HG03039 (cell line): ENCODE results near the gene PAM.
"Not testable (repeated sequence)": the region's sequence is repeated elsewhere in the genome, so short reads cannot be mapped to it uniquely, and the experiment has no call there.

Experiments
- ATAC-seq: cut with Tn5 transposase; IDR thresholded peaks from one replicate; pipeline ENCODE4 v1.9.1; 2021; ENCODE audit warnings: mild to moderate bottlenecking, moderate library complexity; ENCODE audit not compliant: unreplicated experiment

PAM gene

DNA sequence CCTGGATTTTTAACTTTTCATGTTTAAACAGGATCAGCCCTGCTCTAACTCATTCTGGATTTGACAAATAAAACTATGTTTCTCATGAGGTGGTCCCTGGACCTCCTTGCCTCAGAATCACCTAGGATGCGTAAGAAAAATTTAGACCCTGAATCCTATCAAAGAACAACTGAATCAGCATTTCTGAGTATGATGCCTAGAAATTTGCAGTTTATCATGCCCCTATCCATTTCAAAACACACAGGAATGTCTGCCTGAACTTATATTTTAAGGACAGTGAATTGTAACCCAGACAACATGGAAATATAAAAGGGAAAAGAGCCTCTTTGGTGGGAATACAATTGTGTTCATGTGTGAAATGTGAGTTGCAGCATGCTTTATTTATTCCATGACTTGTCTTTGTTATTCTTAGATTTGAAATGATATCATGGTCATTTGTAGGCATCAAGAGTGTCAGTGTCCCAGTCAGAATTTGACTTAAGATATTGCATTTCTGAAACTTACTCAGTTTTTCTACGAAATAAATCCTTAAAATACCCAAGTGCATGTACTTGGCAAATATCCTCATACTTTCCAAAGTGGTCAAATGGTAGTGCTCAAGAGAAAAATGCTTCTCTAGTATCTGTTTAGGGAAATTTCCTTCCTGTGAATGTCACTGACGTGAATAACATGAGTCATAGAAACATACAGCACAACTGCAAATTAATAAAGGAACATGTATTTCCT, 220.5 kb downstream of the PAM start:
- ATAC-seq = no peak

DNA sequence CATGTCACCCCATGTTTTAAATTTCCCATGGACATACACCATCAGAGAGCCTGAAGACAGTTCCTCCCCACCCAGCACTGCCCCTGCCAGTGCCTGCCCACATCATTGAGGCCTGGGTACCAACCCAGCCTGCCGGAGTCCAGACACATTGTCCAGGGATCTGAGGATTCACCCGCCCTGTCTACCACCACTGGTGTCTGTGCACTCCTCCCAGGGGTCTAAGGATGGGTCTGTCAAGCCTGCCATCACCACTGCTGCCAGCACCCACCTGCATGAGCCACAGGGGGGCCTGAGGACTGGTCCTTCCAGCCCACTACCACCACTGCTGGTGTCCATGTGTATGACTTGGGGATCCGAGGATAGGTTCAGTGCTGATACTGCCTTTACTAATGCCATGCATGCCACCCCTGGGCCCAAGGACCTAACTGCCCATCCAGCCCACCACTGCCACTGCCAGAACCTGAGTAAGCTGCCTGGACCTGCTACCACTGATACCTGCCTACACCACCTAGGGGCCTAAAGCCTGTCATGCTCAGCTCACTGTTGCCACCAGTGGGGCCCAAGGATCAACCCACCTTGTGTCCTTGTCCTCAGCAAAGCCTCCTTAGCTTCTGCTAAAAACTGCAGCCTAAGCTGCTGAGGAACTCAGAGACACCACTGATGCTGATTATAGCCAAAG, 227.0 kb downstream of the PAM start:
- ATAC-seq = no peak

DNA sequence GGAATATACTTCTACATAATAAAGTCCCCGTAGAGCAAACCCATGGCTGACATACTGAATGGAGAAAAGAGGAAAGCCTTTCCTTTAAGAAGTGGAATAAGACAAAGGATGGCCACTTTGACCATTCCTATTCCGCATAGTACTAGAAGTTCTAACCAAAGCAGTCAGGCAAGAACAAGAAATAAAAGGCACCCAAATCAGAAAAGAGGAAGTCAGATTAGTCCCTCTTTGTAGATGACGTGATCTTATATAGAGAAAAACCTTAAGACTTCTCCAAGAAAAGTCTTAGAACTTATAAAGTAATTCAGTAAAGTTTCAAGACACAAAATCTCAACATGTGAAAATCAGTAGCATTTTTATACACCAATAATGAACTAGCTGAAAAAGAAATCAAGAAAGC, 231.0 kb downstream of the PAM start:
- no peak for ATAC-seq

DNA sequence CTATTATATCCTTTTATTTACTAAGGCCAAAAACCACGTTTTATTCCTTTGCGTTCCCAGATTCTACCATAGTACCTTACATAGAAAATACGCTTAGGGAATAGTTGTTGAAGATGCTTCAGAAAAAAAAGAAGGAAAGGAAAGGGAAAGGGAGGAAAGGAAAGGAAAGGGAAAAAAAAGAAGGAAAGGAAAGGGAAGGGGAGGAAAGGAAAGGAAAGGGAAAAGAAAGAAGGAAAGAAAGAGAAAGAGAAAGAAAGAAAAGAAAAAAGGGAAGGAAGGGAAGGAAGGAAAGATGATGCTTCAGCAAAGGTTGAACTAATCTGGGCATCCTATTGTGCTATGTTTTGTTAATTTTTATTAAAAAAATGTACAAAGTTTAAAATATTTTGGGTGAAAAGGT, 233.4 kb downstream of the PAM start:
- ATAC-seq = no peak

DNA sequence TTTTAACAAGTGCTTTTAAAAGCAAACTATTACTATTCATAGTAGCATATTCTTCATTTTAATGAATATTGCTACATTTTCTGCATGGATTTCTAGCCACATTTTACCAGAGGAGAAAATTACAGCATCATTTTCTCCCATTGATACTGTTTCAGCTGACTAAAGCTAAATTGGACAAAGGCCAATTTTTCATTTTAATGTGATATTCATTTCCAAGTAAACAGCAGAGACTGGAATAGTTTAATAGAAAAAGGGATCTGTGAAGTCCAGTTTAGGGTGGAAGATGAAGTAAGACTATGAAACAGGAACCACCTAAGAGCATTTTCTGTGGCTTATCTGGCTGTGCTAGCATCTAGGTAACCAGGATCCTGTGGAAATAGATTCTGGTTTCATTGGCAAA, 236.7 kb downstream of the PAM start:
- no peak for ATAC-seq

DNA sequence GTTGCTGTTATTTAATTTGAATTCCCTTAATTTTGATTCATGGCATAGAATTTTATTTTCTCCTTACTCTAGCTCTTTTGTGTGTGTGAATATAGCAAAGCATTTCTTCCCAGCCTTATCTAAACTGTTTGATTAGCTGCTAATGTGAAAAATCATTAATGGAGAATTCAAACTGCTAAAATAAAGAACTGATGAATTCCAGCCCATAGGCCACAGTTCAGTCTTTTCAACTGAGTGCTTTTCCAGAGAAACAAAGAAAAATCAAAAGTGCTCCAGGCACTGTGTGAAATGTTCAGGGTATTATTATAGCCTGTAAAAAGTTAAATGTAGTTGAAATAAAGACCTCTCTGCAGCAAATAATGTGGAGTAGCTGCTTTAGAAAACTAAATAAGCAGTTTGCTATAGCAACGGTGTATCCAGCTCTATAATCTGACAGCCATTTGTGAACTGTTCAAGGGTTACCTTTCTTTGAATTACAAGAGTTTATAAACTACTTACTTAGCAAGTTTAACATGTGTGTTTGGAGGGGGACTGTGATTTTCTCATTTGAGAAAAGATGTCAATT, 241.0 kb downstream of the PAM start:
- no peak for ATAC-seq

DNA sequence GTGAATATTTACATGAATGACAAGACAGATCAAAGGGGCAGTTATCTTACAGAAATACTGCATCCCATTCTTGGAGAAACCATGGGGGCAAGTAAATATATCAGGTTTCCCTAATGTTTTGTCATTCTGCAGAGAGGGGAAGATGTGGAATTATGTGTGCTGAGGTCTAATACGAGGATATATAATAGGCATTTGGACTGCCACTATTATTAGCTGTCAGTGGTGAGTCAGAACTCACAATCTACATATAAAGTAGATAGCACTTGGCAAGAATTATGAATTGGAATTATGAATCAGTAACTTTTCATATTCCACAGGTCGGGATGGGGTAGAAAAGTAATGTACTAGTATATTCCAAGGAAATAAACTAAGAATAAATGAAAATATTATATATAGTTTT, 243.1 kb downstream of the PAM start:
- ATAC-seq = no peak

DNA sequence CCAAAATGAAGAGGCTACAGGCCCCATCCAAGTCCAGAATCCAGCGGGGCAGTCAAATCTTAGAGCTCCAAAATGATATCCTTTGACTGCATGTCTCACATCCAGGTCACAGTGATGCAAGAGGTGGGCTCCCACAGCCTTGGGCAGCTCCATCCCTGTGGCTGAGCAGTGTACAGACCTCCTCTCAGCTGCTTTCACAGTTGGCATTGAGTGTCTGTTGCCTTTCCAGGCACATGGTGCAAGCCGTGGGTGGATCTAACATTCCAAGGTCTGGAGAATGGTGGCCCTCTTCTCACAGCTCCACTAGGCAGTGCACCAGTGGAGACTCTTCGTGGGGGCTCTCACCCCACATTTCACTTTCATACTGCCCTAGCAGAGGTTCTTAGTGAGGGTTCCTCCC, 244.1 kb downstream of the PAM start:
- no peak for ATAC-seq

DNA sequence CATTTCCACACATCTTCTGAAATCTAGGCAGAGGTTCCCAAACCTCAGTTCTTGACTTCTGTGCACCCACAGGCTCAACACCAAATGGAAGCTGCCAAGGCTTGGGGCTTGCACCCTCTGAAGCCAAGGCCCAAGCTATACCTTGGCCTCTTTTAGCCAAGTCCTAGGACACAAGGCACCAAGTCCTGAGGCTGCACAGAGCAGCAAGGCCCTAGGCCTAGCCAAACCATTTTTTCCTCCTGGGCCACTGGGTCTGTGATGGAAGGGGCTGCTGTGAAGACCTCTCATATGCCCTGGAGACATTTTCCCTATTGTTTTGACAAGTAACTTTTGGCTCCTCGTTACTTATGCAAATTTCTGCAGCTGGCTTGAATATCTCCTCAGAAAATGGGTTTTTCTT, 244.5 kb downstream of the PAM start:
- ATAC-seq = not testable (repeated sequence)

DNA sequence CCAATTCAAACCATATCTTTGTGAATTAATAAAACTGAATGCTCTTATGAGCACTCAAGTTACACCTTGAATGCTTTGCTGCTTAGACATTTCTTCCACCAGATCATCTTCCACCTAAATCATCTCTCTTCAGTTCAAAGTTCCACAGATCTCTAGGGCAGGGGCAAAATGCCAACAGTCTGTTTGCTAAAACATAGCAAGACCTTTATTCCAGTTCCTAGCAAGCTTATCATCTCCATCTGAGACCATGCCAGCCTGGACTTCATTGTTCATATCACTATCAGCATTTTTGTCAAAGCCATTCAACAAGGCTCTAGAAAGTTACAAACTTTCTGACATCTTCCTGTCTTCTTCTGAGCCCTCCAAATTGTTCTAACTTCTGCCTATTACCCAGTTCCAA, 245.0 kb downstream of the PAM start:
- ATAC-seq = no peak

DNA sequence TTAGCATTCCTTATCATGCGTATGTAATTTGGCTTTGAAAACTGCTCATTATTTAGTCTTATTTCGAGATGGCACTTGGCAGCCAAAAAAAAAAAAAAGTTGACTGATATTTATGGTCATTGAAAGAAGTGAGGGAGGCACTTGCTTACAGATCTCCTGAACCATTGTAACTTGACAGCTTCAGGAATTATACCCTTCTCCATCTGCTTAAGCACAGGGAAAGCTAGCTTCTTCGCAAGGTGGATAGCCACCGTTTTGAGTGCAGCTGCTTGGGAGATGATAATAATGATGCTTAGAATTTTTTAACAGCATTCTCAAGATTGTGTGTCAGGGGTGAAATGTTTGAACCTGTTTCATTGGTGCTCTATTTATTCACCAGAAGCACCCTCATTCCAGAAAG, 248.8 kb downstream of the PAM start:
- no peak for ATAC-seq

DNA sequence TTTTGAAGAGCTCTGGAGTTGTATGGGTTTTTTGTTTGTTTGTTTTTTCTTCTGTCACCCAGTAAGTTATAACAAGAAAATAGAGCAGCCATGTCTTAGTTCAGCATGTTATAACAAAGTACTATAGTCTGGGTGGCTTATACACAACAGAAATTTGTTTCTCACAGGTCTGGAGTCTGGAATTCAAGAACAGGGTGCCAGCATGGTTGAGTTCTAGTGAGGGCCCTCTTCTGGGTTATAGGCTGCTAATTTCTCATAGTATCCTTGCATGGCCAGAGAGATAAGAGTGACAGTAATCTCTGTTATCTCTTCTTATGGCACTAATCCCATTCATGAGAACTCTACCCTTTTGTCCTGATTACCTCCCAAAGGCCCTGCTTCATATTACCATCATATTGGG, 250.2 kb downstream of the PAM start:
- ATAC-seq = no peak

DNA sequence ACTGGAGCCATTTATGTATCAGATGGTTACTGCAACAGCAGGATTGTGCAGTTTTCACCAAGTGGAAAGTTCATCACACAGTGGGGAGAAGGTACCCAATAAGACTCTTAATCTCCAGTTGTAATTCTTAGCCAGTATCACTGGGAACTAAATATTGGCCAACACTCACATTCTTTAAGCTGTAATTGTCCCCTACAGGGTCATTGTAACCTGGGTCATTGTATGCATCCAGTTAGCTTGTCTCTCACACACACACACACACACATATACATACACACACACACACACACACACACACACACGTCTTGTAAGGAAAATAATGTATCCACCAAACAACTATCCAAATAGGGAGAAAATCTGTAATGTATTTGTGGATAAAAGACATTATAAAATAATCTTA, 251.8 kb downstream of the PAM start:
- ATAC-seq = no peak

DNA sequence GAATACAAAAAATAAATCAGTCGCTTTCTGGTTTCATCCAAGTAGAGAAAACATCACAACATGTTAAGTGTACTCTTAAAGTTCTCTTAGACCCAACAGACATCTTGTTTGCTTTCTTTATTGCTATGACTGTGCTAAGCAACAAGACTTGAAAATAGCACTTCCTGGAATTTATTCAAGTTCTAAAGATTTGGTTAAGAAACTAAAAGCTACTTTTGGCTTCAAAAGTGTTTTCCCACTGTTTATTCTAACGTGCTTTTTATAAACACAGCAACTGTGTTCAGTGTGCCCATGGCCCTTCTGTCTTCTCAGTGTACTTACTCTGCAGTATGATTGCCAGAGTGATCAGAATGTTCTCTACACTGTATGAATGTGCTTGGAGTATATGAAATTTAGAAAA, 255.1 kb downstream of the PAM start:
- ATAC-seq = no peak

DNA sequence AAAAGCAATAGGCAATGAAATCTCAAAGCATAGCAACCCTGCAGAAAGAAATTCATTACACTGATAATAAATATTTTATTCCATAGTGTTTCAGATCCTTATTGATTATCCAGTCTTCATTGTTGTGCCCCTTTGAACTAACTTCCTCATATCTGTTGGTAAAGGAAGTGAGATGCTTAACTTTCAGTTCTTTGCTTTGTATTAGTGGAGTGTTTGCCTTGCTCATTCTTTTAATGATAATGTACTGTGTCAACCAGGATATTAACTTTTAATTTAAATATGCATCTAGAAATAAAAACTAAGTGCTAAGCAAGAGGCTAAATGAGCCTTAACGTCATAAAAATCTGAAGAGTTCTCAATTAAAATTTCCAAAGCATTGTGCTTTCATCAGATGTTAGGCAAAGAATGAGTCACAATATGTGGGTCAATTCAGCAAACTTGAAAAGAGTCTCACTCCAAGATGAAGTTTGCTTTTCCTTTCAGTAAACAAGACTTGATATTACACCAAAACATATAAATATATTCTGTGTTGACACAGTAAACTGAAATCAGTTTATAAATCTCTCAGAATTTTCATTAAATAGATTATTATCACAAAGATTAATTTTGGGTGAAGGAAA, 258.9 kb downstream of the PAM start:
- no peak for ATAC-seq

DNA sequence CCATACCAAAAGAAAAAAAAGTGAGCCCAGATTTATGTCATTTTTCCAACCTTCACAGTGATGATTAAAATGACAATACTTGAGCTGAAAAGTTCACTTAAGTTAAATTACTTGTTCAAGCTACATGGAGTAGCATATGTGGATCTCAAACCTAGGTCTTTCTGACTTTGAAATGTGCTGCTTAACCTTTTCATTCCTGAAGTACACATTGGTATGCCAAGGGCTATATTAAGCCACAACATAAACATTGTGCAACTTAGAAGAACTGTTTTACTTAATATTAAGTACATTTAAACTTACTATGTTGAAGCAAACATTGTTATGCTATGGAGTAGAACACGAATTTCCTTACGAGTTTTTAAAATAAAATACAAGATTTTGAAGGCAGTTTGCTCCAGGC, 259.9 kb downstream of the PAM start:
- no peak for ATAC-seq

DNA sequence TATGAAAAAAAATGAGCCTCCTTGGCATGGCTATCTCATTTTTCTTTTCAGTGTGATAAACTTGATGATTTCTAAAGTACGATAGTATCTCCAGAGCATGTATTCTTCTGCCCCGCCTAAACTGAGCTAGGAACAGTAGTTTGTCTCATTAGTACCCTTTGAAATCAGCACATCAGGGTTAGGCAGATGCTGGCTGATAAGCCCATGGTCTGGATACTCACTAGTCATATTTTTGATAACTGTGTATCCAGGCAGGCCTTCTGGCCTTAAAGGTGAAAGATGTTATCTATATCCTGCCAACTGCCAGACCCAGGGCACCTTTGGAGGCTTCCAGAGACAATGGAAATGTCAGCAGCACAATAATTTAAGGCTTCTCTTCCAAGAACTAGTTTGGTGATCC, 261.1 kb downstream of the PAM start:
- no peak for ATAC-seq

DNA sequence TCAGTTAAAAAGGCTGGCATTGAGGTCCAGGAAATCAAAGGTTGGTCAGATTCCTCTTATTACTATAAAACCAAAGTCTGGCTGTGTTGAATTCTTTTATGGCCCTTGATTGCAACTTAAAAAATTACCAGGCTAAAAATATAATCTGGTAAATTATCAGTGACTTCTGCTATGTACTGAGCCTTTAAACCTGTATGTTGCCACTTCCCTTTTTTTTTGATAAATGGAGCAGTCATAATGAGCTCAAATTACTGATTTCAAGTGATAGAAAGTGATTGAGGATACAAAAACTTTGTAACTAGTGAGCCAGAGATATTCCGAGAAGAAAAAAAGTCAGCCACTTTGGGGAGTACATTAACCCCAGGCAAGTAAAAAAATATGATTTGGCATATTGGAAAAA, 264.7 kb downstream of the PAM start:
- no peak for ATAC-seq

DNA sequence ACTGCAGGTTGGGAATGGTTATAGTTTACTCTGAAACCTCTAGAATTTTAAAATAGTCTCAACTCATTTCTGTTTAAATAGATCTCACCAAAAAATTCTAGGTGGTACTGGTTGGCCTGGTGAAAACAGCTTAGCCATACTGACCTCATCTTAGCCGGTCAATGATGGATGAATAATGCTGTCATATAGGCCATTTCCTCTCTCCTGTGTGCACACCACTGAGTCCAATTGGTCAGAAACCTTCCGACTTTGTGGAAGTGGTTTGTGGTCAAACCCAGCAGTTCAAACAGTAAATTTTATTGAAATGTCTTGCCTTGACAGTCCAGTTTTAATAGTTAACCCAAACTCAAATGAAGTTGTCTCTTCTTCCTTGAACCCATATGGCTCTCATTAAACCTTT, 266.2 kb downstream of the PAM start:
- no peak for ATAC-seq

DNA sequence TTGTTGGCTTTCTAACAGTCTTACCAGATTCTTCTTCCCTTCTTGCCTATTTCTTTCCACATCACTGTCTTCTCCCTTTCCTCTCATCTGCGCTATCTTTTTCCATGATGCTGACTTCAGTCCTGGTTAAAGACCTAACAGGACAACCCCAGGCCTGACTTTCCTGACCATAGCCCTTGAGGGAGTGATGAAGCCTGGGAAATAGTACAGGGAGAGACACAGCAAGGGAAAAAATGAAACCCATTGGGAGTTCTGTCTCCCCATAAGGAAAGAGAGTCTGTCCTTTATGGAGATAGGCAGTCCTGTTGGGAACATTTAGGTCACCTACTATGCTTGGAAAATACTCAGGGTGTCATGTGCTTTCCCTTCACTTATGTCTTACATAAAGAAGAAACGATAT, 272.2 kb downstream of the PAM start:
- no peak for ATAC-seq

DNA sequence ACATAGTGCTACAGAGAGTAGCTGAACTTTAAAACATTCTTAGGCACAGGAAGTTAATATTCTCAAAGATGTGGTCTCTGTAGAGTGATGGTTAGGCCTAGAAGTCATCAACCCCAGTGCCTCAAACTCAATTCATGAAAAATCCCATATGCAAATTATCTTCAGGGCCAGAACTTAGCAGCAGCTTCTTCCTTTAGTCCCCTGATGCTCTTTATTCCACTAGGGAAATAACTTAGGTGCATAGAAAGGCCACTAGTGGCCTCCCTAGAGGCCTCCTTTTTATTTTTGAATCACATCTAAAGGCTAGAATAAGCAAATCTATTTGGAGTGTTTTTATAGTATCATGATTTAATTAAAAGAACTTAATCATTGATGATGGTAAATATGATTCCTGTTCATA, 276.5 kb downstream of the PAM start:
- ATAC-seq = no peak

DNA sequence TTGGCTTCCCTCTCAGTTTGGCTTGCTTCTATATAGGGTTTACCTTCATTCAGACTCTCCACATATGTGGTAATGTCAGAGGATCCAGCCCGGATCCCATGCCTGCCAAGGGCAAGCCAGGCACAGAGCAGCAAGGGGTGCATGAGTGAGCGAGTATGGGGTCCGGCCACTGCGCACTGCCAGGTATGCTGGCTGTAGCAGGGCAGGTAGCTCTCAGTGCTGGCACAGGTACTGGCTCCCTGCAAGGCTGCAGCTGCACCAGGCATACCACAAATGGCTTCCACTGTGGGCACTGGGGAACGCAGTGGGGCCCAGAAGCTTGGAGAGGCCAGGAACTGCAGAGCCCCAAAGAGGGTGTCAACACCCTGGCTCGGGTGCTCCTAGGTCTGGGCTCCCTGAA, 278.6 kb downstream of the PAM start:
- ATAC-seq = no peak
